ENCODE data around the gene PATE2.

The PATE2 gene

DNA sequence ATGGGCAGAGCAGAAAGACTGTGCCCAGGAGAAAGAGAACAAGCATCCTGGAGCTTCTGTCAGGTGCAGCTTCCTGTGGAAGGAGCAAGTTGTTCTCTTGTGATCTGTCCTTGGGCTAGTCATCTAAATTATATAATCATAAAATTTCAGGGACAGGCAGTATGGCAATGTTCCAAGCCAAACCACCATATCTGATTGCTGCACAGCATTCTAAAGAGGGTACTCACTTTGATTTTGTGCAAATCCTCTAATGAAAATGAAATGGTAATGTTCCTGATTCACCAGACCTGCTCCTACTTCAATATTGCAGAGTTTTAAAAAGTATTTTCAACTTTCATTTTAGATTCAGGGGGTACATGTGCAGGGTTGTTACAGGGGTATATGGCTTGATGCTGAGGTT is at the start of gene PATE2:
TSS of gene PATE2 (minus strand) at position 101 of the 400 bp plus-strand sequence. CDS start at position 46, 55 bp downstream.
- TF ChIP-seq EZH2phosphoT487 (IDR thresholded peaks at IDR 0.05; ENCODE audit: borderline replicate concordance, low read length) = no peak
- TF ChIP-seq, protein P1, sequence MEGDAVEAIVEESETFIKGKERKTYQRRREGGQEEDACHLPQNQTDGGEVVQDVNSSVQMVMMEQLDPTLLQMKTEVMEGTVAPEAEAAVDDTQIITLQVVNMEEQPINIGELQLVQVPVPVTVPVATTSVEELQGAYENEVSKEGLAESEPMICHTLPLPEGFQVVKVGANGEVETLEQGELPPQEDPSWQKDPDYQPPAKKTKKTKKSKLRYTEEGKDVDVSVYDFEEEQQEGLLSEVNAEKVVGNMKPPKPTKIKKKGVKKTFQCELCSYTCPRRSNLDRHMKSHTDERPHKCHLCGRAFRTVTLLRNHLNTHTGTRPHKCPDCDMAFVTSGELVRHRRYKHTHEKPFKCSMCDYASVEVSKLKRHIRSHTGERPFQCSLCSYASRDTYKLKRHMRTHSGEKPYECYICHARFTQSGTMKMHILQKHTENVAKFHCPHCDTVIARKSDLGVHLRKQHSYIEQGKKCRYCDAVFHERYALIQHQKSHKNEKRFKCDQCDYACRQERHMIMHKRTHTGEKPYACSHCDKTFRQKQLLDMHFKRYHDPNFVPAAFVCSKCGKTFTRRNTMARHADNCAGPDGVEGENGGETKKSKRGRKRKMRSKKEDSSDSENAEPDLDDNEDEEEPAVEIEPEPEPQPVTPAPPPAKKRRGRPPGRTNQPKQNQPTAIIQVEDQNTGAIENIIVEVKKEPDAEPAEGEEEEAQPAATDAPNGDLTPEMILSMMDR (IDR thresholded peaks at IDR 0.05; ENCODE audit: low read depth, low read length, poor library complexity, severe bottlenecking) = no peak

DNA sequence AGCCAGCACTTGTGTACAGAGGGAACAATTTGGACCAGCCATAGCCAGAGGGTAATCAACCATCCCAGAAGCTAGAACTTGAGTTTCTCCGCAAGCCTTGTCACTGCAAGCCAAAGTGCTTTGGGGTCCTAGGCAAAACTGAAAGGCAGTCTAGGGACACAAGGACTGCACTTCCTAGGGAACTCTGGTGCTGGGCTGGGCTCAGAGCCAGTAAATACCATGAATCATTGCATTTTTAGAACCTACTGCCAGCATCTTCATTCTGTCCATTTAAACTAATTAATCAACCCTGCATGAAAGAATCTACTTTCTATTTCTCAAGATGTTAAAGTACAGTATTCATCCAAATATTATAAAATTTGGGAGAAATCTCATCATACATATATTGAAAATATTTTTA is 29.3 kb upstream of the PATE2 start:
- Histone ChIP-seq H3K27ac (ENCODE audit: low read depth, low read length) (no peak overlapping the region), H3K4me1 (ENCODE audit: control insufficient read depth, low read length) (no peaks in the 10 kb centered on the region), H3K4me3 (ENCODE audit: low read length) (no peak overlapping the region), H3K4me2 (ENCODE audit: low read length) (no peak overlapping the region), H3K9me3 (ENCODE audit: control insufficient read depth, insufficient read depth, low read length) (peaks cover 2% of the 10 kb centered on the region; the same call in 1 of the 2 replicates), H3K27me3 (ENCODE audit: control insufficient read depth, low read length) (no peaks in the 10 kb centered on the region), H3K9me2 (replicated peaks; ENCODE audit: control insufficient read depth, low read length) (no peaks in the 10 kb centered on the region), H3F3A (ENCODE audit: control insufficient read depth, insufficient read depth) (no peaks in the 10 kb centered on the region), H3K36me3 (ENCODE audit: control insufficient read depth, low read length) (no peaks in the 10 kb centered on the region), H3K79me2 (ENCODE audit: control insufficient read depth, low read length) (no peaks in the 10 kb centered on the region), H4K20me1 (ENCODE audit: control insufficient read depth, insufficient read depth, low read depth, low read length) (no peaks in the 10 kb centered on the region)
- TF ChIP-seq, protein P1 (IDR thresholded peaks at IDR 0.05; ENCODE audit: low read depth, low read length, poor library complexity, severe bottlenecking) = no peak
- no peak for TF ChIP-seq EZH2phosphoT487 (IDR thresholded peaks at IDR 0.05; ENCODE audit: borderline replicate concordance, low read length)

More for the DNA sequence above, at the start of gene PATE2:
- Histone ChIP-seq H4K20me1 (ENCODE audit: control insufficient read depth, insufficient read depth, low read depth, low read length) (no peaks in the 10 kb centered on the region), H3K4me3 (ENCODE audit: low read length) (no peak within 1 kb of the TSS), H3K4me2 (ENCODE audit: low read length) (no peak within 1 kb of the TSS), H3K79me2 (ENCODE audit: control insufficient read depth, low read length) (no peaks in the 10 kb centered on the region), H3K9me2 (replicated peaks; ENCODE audit: control insufficient read depth, low read length) (no peaks in the 10 kb centered on the region), H3K27me3 (ENCODE audit: control insufficient read depth, low read length) (no peaks in the 10 kb centered on the region; the same call in 1 of the 2 replicates), H3K27ac (ENCODE audit: low read depth, low read length) (no peak within 1 kb of the TSS), H3K36me3 (ENCODE audit: control insufficient read depth, low read length) (no peaks in the 10 kb centered on the region), H3K4me1 (ENCODE audit: control insufficient read depth, low read length) (no peaks in the 10 kb centered on the region), H3K9me3 (ENCODE audit: control insufficient read depth, insufficient read depth, low read length) (no peaks in the 10 kb centered on the region), H3F3A (ENCODE audit: control insufficient read depth, insufficient read depth) (no peaks in the 10 kb centered on the region)

DNA sequence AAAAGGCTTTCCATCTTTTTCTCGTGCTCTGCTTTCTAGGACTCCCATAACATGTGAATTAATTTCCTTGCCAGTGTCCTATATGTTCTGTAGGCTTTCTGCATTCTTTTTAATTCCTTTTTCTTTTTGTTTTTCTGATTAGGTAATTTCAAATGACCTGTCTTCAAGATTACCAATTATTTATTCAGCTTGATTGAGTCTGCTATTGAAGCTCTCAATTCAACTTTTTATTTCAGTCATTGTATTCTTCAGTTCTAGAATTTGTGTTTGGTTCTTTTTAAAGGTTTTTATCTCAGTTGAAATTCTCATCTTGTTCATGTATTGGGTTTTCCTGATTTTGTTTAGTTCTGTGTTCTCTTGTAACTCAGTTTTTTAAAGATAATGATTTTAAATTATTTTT is 23.8 kb upstream of the PATE2 start:
- no peak overlapping the region for H3K27ac ChIP-seq (ENCODE audit: low read depth, low read length)
- H3K27me3 ChIP-seq (ENCODE audit: control insufficient read depth, low read length) = no peaks in the 10 kb centered on the region
- H3F3A ChIP-seq (ENCODE audit: control insufficient read depth, insufficient read depth) = no peaks in the 10 kb centered on the region
- no peaks in the 10 kb centered on the region for H4K20me1 ChIP-seq (ENCODE audit: control insufficient read depth, insufficient read depth, low read depth, low read length)
- no peaks in the 10 kb centered on the region for H3K36me3 ChIP-seq (ENCODE audit: control insufficient read depth, low read length)
- H3K4me3 ChIP-seq (ENCODE audit: low read length) = no peak overlapping the region
- peaks cover 11% of the 10 kb centered on the region; the same call in 1 of the 2 replicates for H3K9me3 ChIP-seq (ENCODE audit: control insufficient read depth, insufficient read depth, low read length)
- no peaks in the 10 kb centered on the region for H3K4me1 ChIP-seq (ENCODE audit: control insufficient read depth, low read length)
- no peaks in the 10 kb centered on the region for H3K9me2 ChIP-seq (replicated peaks; ENCODE audit: control insufficient read depth, low read length)
- TF ChIP-seq EZH2phosphoT487 (IDR thresholded peaks at IDR 0.05; ENCODE audit: borderline replicate concordance, low read length) = no peak
- TF ChIP-seq, protein P1 (IDR thresholded peaks at IDR 0.05; ENCODE audit: low read depth, low read length, poor library complexity, severe bottlenecking) = no peak
- no peak overlapping the region for H3K4me2 ChIP-seq (ENCODE audit: low read length)
- H3K79me2 ChIP-seq (ENCODE audit: control insufficient read depth, low read length) = no peaks in the 10 kb centered on the region

Measured in DOHH2 (cell line).